ENCODE data around the gene RICTOR.

- TF ChIP-seq CTCF (IDR thresholded peaks at IDR 0.05 in 8 of 11, conservative IDR thresholded peaks at IDR 0.05 in 3 of 11), result no peak
- no peak for TF ChIP-seq POLR2A (IDR thresholded peaks at IDR 0.05)
Measured at GRCh38 chr5:39055027-39055767, 19.0 kb downstream of the RICTOR start.

Data from spleen (tissue), 7 donors.